ENCODE data around the gene PAOX. TPM values are rescaled to one million over a fixed set of nuclear protein-coding genes. Genes with fewer than 3 reads are reported as not detected.
A peak's percentile ranks its signal among the peaks of the same experiment; 100 is the strongest.

Gene PAOX
- total and polyA plus RNA-seq, 12 donors = 1.5 to 4.4 (median 3.0) TPM

- ATAC-seq (no peak), DNase-seq (no peak)
- Histone ChIP-seq H3K36me3 (peaks cover 0 to 3% (median 0%) of the 10 kb centered on the region in 9 donors), H3K9me3 (peaks cover 0 to 3% (median 0%) of the 10 kb centered on the region in 11 donors), H3K4me1 (peaks cover 4 to 27% (median 15%) of the 10 kb centered on the region in 9 donors), H3K4me3 (no peak overlapping the region), H3K27ac (no peak overlapping the region), H3K27me3 (peaks cover 0 to 2% (median 0%) of the 10 kb centered on the region in 7 donors)
- 97 to 100% methylated on average over 3 of the region's 3 CpGs for whole genome bisulfite sequencing, 2 donors
- intact Hi-C loops (cut with DNase I) = no loop called here
- no peak for TF ChIP-seq CTCF (IDR thresholded peaks at IDR 0.05)
Measured at GRCh38 chr10:133355991-133356390, 23.1 kb upstream of the PAOX start.

GRCh38 chr10:133356549-133357284 is 22.3 kb upstream of the PAOX start:
- H3K27ac ChIP-seq = peak overlapping the region in 8 of 10 donors; percentile 63 to 86 (median 74)
- H3K9me3 ChIP-seq = peaks cover 0 to 6% (median 0%) of the 10 kb centered on the region in 11 donors
- DNase-seq (no peak), ATAC-seq (peak in 2 of 8 donors; percentile 1 to 3)
- no peak for TF ChIP-seq CTCF (IDR thresholded peaks at IDR 0.05)
- intact Hi-C loops (cut with DNase I) = no loop called here
- peaks cover 0 to 5% (median 0%) of the 10 kb centered on the region in 9 donors for H3K36me3 ChIP-seq
- peaks cover 4 to 27% (median 15%) of the 10 kb centered on the region in 9 donors for H3K4me1 ChIP-seq
- WGBS, 2 donors = 50 to 51% methylated on average over 27 of the region's 27 CpGs
- no peaks in the 10 kb centered on the region for H3K27me3 ChIP-seq
- H3K4me3 ChIP-seq = peak overlapping the region; percentile 49 to 68 (median 64)

DNA sequence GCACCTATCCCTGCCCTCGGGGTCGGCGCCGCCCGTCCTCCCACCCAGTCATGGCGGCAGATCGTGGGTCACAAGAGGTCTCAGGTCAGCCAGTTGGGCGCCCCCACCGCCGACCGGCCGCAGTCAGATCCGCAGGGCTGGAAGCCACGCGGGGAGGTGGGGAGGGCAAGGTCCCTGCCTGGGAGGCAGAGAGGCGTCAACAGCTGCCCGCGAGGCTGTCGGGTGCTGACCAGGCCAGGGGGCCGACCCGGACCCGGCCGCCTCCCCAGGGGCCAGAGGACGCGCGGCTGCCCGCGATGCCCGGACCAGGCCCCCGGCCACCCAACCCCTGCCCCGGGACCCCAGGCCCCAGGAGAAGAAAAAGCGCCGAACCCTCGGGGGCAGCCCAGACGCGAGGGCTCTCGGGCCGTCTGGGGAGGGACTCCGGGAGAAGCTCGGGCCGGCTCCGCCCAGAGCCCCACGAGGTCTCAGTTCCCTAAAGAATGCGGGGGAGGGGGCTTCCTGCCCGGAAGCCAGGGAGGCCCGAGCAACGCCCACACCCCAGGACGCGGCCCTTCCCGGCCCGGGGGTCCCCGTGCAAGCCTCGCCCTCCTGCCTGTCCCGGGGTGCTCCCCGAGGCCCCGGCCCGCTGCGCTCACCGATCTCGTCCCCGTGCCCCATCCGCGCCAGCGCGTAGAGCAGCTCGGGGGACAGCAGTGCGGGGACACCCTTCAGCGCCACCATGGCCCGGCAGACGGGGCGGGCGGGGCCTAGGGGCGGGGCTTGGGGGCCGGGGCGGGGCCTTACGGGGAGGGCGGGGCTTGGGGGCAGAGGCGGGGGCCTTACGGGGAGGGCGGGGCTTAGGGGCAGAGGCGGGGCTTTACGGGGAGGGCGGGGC is 21.5 kb upstream of the PAOX start, which contains the start of gene FUOM:
FUOM (minus strand) TSS at position 735 of the 877 bp plus-strand sequence; CDS start at position 723, 12 bp downstream.
- Histone ChIP-seq H3K4me3 (peak within 1 kb of the TSS; percentile 49 to 68 (median 64)), H3K27me3 (no peaks in the 10 kb centered on the region), H3K4me1 (peaks cover 4 to 27% (median 15%) of the 10 kb centered on the region in 9 donors), H3K27ac (peak within 1 kb of the TSS in 9 of 10 donors; percentile 63 to 86 (median 73)), H3K9me3 (peaks cover 0 to 6% (median 0%) of the 10 kb centered on the region in 11 donors), H3K36me3 (peaks cover 0 to 13% (median 0%) of the 10 kb centered on the region in 9 donors)
- DNase-seq (peak; percentile 64 to 66), ATAC-seq (peak; percentile 58 to 87 (median 80))
- 2% methylated on average over 70 to 80 of the region's 83 CpGs for whole genome bisulfite sequencing, 2 donors
- TF ChIP-seq CTCF (IDR thresholded peaks at IDR 0.05) = no peak
- intact Hi-C loops (cut with DNase I) = no loop called here

Measured in heart right ventricle (tissue), 16 donors.